ENCODE measurements around the gene DUSP22. TPM values are rescaled to one million over a fixed set of nuclear protein-coding genes. Genes with fewer than 3 reads are reported as not detected.
"Not testable (repeated sequence)": the region's sequence is repeated elsewhere in the genome, so short reads cannot be mapped to it uniquely, and the experiment has no call there.

Gene DUSP22
- total RNA-seq, 1 experiment from 2014 or later = 34.8 TPM

DNA sequence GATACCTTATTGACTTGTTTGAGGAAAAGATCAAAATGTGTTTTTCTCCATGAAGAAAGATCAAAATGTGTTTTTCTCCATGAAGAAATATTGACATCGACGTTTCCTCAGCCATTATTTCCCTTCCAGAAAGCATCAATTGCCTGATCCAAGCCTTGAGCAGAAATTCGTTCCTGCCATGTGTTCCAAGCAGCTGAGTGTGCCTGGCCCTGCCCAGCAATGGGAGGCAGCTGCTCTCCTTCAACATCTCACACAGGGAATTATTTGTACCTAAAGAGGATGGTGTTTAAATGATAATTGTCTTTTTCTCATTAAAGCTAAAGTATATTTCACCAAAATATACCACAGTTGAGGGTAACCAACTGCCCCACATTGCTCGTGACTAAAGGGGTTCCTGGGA lies 7.8 kb upstream of the DUSP22 start:
- Histone ChIP-seq H3K4me3 (ENCODE audit: low read depth in 2 of 2, low read length in 2 of 2) (no peak overlapping the region), H3K4me1 (ENCODE audit: control insufficient read depth, insufficient read depth, low read length) (no peaks in the 10 kb centered on the region), H3K36me3 (ENCODE audit: control insufficient read depth, insufficient read depth, low read length) (no peaks in the 10 kb centered on the region), H3K27ac (ENCODE audit: low read length) (no peak overlapping the region), H3K27me3 (ENCODE audit: control insufficient read depth, insufficient read depth, low read length) (peaks cover 9% of the 10 kb centered on the region; the same call in 1 of the 2 replicates), H3K9me3 (ENCODE audit: control insufficient read depth, insufficient read depth, low read depth, low read length) (no peaks in the 10 kb centered on the region)
- ChIA-PET CTCF (no interaction called here), POLR2A (no interaction called here)
- in situ Hi-C loops (cut with HindIII; ENCODE audit: low pct_unique_long_range_greater_than_20kb, low sequenced_read_pairs) = no loop called here
- no peak for DNase-seq (ENCODE audit: low read depth, low spot score)
- BruUV-seq (replicated peaks) = no TSS peak
- no peak for TF ChIP-seq TCF7L2 (IDR thresholded peaks at IDR 0.05; ENCODE audit: low read depth, low read length)
- no peak for TF ChIP-seq SIN3A (IDR thresholded peaks at IDR 0.05; ENCODE audit: borderline replicate concordance, insufficient read depth, low read depth, low read length)
- TF ChIP-seq, protein P1, sequence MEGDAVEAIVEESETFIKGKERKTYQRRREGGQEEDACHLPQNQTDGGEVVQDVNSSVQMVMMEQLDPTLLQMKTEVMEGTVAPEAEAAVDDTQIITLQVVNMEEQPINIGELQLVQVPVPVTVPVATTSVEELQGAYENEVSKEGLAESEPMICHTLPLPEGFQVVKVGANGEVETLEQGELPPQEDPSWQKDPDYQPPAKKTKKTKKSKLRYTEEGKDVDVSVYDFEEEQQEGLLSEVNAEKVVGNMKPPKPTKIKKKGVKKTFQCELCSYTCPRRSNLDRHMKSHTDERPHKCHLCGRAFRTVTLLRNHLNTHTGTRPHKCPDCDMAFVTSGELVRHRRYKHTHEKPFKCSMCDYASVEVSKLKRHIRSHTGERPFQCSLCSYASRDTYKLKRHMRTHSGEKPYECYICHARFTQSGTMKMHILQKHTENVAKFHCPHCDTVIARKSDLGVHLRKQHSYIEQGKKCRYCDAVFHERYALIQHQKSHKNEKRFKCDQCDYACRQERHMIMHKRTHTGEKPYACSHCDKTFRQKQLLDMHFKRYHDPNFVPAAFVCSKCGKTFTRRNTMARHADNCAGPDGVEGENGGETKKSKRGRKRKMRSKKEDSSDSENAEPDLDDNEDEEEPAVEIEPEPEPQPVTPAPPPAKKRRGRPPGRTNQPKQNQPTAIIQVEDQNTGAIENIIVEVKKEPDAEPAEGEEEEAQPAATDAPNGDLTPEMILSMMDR (IDR thresholded peaks at IDR 0.05) = no peak
- TF ChIP-seq POLR2AphosphoS5 (IDR thresholded peaks at IDR 0.05; ENCODE audit: low read depth, low read length) = no peak
- TF ChIP-seq, protein P2, sequence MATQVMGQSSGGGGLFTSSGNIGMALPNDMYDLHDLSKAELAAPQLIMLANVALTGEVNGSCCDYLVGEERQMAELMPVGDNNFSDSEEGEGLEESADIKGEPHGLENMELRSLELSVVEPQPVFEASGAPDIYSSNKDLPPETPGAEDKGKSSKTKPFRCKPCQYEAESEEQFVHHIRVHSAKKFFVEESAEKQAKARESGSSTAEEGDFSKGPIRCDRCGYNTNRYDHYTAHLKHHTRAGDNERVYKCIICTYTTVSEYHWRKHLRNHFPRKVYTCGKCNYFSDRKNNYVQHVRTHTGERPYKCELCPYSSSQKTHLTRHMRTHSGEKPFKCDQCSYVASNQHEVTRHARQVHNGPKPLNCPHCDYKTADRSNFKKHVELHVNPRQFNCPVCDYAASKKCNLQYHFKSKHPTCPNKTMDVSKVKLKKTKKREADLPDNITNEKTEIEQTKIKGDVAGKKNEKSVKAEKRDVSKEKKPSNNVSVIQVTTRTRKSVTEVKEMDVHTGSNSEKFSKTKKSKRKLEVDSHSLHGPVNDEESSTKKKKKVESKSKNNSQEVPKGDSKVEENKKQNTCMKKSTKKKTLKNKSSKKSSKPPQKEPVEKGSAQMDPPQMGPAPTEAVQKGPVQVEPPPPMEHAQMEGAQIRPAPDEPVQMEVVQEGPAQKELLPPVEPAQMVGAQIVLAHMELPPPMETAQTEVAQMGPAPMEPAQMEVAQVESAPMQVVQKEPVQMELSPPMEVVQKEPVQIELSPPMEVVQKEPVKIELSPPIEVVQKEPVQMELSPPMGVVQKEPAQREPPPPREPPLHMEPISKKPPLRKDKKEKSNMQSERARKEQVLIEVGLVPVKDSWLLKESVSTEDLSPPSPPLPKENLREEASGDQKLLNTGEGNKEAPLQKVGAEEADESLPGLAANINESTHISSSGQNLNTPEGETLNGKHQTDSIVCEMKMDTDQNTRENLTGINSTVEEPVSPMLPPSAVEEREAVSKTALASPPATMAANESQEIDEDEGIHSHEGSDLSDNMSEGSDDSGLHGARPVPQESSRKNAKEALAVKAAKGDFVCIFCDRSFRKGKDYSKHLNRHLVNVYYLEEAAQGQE (IDR thresholded peaks at IDR 0.05; ENCODE audit: insufficient read depth in 1 of 2, low read depth in 2 of 2, low read length in 1 of 2) = no peak
- intact Hi-C loops (cut with micrococcal nuclease; ENCODE audit: unreplicated experiment) = no loop called here
- no peak for ATAC-seq

DNA sequence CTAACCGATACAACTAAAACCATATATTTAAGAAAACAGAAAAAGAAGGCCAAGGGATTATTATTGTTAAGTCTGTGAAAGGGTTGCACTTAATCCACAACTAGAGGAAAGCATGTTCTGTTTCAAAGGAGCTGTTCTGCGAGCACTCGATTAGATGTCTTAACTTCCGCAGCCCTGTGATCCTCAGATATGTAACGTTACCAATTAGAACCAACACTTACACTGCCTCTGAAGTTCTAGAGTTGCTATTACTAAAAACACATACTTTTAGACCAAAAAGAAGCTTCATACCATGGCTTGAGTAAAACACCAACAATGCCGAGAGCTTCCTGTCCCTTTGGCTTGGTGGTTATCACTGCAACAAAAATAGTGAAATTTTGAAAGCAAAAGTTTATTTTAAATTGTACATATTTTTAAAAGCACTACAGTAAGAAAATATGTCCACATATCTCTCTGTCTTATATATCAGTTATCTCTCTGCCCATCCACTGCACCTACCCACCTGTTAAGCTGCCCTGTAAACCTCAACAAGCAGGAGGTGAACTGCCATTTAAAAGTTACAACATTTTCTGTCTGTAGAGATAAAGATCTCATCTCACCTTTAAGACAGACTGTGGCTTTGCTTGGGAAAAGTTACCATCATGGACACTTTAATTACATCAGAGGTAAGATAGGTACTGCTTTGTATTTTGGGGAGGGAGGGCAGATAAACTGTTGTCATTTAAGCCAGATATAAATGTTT lies 7.1 kb upstream of the DUSP22 start:
- intact Hi-C loops (cut with micrococcal nuclease; ENCODE audit: unreplicated experiment) (no loop called here), in situ Hi-C loops (cut with HindIII; ENCODE audit: low pct_unique_long_range_greater_than_20kb, low sequenced_read_pairs) (no loop called here)
- POLR2A ChIA-PET = no interaction called here
- Histone ChIP-seq H3K36me3 (ENCODE audit: control insufficient read depth, insufficient read depth, low read length) (no peaks in the 10 kb centered on the region), H3K4me3 (ENCODE audit: low read depth in 2 of 2, low read length in 2 of 2) (no peak overlapping the region), H3K27ac (ENCODE audit: low read length) (no peak overlapping the region), H3K27me3 (ENCODE audit: control insufficient read depth, insufficient read depth, low read length) (peaks cover 9% of the 10 kb centered on the region; the same call in 1 of the 2 replicates), H3K9me3 (ENCODE audit: control insufficient read depth, insufficient read depth, low read depth, low read length) (no peaks in the 10 kb centered on the region), H3K4me1 (ENCODE audit: control insufficient read depth, insufficient read depth, low read length) (no peaks in the 10 kb centered on the region)
- DNase-seq (ENCODE audit: low read depth, low spot score) (no peak), ATAC-seq (no peak)
- BruUV-seq (replicated peaks) = no TSS peak
- CTCF ChIA-PET = no interaction called here
- TF ChIP-seq TCF7L2 (IDR thresholded peaks at IDR 0.05; ENCODE audit: low read depth, low read length) = no peak
- TF ChIP-seq SIN3A (IDR thresholded peaks at IDR 0.05; ENCODE audit: borderline replicate concordance, insufficient read depth, low read depth, low read length) = no peak
- TF ChIP-seq POLR2AphosphoS5 (IDR thresholded peaks at IDR 0.05; ENCODE audit: low read depth, low read length) = no peak
- TF ChIP-seq, protein P2 (IDR thresholded peaks at IDR 0.05; ENCODE audit: insufficient read depth in 1 of 2, low read depth in 2 of 2, low read length in 1 of 2) = no peak
- TF ChIP-seq, protein P1 (IDR thresholded peaks at IDR 0.05) = no peak

DNA sequence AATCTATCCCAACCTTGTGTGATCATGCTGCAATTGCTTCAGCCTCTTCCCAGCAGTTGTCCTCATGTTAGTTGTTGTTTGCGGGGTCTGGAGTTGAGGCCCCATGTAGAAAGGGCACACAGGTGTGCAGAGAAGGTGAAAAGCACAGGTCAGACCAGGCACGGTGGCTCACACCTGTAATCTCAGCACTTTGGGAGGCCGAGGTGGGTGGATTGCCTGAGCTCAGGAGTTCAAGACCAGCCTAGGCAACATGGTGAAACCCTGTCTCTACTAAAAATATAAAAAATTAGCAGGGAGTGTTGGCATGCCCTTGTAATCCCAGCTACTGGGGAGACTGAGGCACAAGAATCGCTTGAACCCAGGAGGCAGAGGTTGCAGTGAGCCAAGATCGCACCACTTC lies 6.4 kb upstream of the DUSP22 start:
- BruUV-seq (replicated peaks); POLR2A ChIA-PET; intact Hi-C loops (cut with micrococcal nuclease; ENCODE audit: unreplicated experiment); DNase-seq (ENCODE audit: low read depth, low spot score); H3K27ac ChIP-seq (ENCODE audit: low read length); CTCF ChIA-PET; H3K27me3 ChIP-seq (ENCODE audit: control insufficient read depth, insufficient read depth, low read length); H3K4me1 ChIP-seq (ENCODE audit: control insufficient read depth, insufficient read depth, low read length); ATAC-seq; H3K4me3 ChIP-seq (ENCODE audit: low read depth in 2 of 2, low read length in 2 of 2); H3K36me3 ChIP-seq (ENCODE audit: control insufficient read depth, insufficient read depth, low read length); in situ Hi-C loops (cut with HindIII; ENCODE audit: low pct_unique_long_range_greater_than_20kb, low sequenced_read_pairs); H3K9me3 ChIP-seq (ENCODE audit: control insufficient read depth, insufficient read depth, low read depth, low read length): not testable (repeated sequence)
